HEK293 (cell line): ENCODE data around the gene ATF6B.

Experiments used
- CTCF ChIA-PET: fragments of 350-600 bp; formaldehyde crosslinking; extraction: SDS; loops from one replicate; lab custom pipeline; 2021; ENCODE audit warnings: antibody characterized with exemption; lab: Yijun Ruan, JAX
- POLR2A ChIA-PET: fragments of 300-600 bp; formaldehyde crosslinking; extraction: SDS; loops from one replicate; lab custom pipeline; 2020; ENCODE audit warnings: antibody characterized with exemption, inconsistent platforms; lab: Yijun Ruan, JAX
- H3K27ac ChIP-seq: fragments of 200-500 bp; sonication (Bioruptor generic); 2 replicates; pipeline ENCODE4 v1.5.1; 2014; ENCODE audit warnings: low read depth, low read length, control low read depth, inconsistent platforms; ENCODE audit errors: extremely low read depth
- H3K36me3 ChIP-seq, 2 experiments: fragments of 200-500 bp in 1 of 2; sonication (Bioruptor generic) in 1 of 2; 1 replicate in 1 of 2; 2 replicates in 1 of 2; pipeline ENCODE4 v1.5.1; 2014 to 2017; ENCODE audit warnings: inconsistent platforms in 2 of 2, low read length in 2 of 2; ENCODE audit not compliant: control insufficient read depth in 2 of 2, insufficient read depth in 1 of 2
- H3K4me1 ChIP-seq: fragments of 200-500 bp; sonication (Bioruptor generic); 2 replicates; pipeline ENCODE4 v1.5.1; 2014; ENCODE audit warnings: mild to moderate bottlenecking, low read length, inconsistent platforms; ENCODE audit not compliant: control insufficient read depth, insufficient read depth
- H3K4me3 ChIP-seq: 2 replicates; pipeline ENCODE4 v1.5.1; 2011; ENCODE audit warnings: low read depth, mild to moderate bottlenecking, control low read depth, low read length, moderate library complexity
- H3K9me3 ChIP-seq: fragments of 200-500 bp; sonication (Bioruptor generic); 2 replicates; pipeline ENCODE4 v1.5.1; 2014; ENCODE audit warnings: low read depth, low read length, inconsistent platforms; ENCODE audit not compliant: control insufficient read depth, insufficient read depth
- HIC1 ChIP-seq: fragments of 450-650 bp; formaldehyde crosslinking; IDR thresholded peaks from 2 replicates; pipeline ENCODE4 v1.5.1; 2016; ENCODE audit warnings: missing biosample characterization, missing genetic modification characterization
- SP3 ChIP-seq: fragments of 450-650 bp; formaldehyde crosslinking; IDR thresholded peaks from 2 replicates; pipeline ENCODE4 v1.5.1; 2016; ENCODE audit warnings: missing biosample characterization, missing genetic modification characterization
- ZNF202 ChIP-seq: fragments of 450-650 bp; formaldehyde crosslinking; IDR thresholded peaks from 2 replicates; pipeline ENCODE4 v1.5.1; 2016; ENCODE audit warnings: missing biosample characterization, missing genetic modification characterization, borderline replicate concordance
- ZNF24 ChIP-seq: fragments of 450-650 bp; formaldehyde crosslinking; IDR thresholded peaks from 2 replicates; pipeline ENCODE4 v1.5.1; 2016; ENCODE audit warnings: missing biosample characterization, missing genetic modification characterization
- ZNF311 ChIP-seq: fragments of 450-650 bp; formaldehyde crosslinking; IDR thresholded peaks from 2 replicates; pipeline ENCODE4 v1.5.1; 2017; ENCODE audit warnings: missing biosample characterization, missing genetic modification characterization, borderline replicate concordance
- ZNF544 ChIP-seq: fragments of 450-650 bp; formaldehyde crosslinking; IDR thresholded peaks from 2 replicates; pipeline ENCODE4 v1.5.0; 2017; ENCODE audit warnings: missing biosample characterization, missing genetic modification characterization
- ZNF548 ChIP-seq: fragments of 450-650 bp; formaldehyde crosslinking; IDR thresholded peaks from 2 replicates; pipeline ENCODE4 v1.5.1; 2016; ENCODE audit warnings: missing biosample characterization, missing genetic modification characterization
- ZNF600 ChIP-seq: fragments of 450-650 bp; formaldehyde crosslinking; IDR thresholded peaks from 2 replicates; pipeline ENCODE4 v1.5.1; 2016; ENCODE audit warnings: missing biosample characterization, missing genetic modification characterization
- ZNF610 ChIP-seq: fragments of 450-650 bp; formaldehyde crosslinking; IDR thresholded peaks from 2 replicates; pipeline ENCODE4 v1.5.1; 2016; ENCODE audit warnings: missing biosample characterization, missing genetic modification characterization, borderline replicate concordance
- ZNF629 ChIP-seq: fragments of 450-650 bp; formaldehyde crosslinking; IDR thresholded peaks from 2 replicates; pipeline ENCODE4 v1.5.1; 2017; ENCODE audit warnings: missing biosample characterization, missing genetic modification characterization
- ZNF654 ChIP-seq: fragments of 450-650 bp; formaldehyde crosslinking; IDR thresholded peaks from 2 replicates; pipeline ENCODE4 v1.5.1; 2016; ENCODE audit warnings: low read depth, missing biosample characterization, missing genetic modification characterization
- ZNF776 ChIP-seq: fragments of 450-650 bp; formaldehyde crosslinking; IDR thresholded peaks from 2 replicates; pipeline ENCODE4 v1.5.0; 2017; ENCODE audit warnings: missing biosample characterization, missing genetic modification characterization, borderline replicate concordance
- TF ChIP-seq, protein P1 (sequence below): fragments of 450-650 bp; formaldehyde crosslinking; IDR thresholded peaks from 2 replicates; pipeline ENCODE4 v1.5.1; 2017; ENCODE audit warnings: missing biosample characterization, missing genetic modification characterization
- TF ChIP-seq, protein P2 (sequence below): fragments of 450-650 bp; IDR thresholded peaks from 2 replicates; pipeline ENCODE4 v1.5.1; 2018; ENCODE audit warnings: missing biosample characterization, mild to moderate bottlenecking, missing genetic modification characterization

ATF6B gene

DNA sequence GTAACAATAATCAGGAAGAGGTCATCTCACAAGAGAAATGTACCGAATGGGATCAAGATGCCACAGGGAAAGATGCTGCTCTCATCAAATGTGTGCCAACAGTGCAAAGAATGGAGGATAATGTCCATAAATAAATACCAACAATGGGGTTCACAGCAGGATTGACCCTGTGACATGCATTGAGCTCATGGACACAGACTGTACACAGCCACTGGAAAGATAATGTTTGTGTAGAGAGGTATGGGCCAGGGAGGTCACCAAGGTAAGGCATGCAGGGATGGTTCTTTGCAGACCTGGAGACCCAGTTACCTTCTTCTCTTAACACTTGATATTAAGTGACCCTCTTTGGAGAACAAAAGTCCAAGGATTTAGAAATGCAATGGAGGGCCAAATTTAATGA is 46.4 kb upstream of the ATF6B start (continued):
- TF ChIP-seq SP3 (tag by site-specific recombination), result no peak
- no peak for TF ChIP-seq ZNF629 (tag by site-specific recombination)
- TF ChIP-seq ZNF202 (tag by site-specific recombination), result no peak
- TF ChIP-seq, all 188 proteins: peak for 0

DNA sequence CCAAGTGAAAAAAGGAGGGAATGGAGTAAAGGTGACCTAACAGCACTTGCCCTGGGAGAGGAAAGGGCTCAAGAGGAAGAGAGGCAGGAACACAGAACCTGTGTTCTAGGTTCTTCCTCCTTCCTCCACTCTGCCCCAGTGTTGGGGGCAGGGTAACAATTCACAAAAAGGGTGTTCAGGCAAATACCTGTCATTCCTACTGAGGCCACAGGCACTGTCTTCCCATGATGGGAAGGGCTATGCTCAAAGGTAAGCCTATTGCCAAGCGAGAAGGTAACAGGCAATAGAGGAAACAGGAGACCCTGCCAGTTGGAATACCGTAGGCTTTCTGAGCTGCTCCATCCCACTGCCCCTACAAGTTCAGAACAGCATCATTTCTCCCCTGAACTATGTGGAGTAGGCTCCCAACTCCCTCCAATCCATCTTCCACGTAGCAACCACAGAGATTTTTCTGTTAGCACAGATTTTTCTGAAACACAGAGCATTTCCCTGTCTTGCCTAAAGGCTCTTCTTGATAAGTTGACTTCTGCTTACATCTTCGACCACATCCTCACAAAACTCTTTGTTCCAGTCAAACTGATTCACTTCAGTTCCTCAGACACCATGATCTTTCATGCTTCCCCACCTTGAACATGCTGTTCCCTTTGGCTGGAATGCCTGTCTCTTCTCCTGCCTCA is 45.1 kb upstream of the ATF6B start:
- Histone ChIP-seq H3K4me1 (peaks cover 7% of the 10 kb centered on the region), H3K4me3 (no peak overlapping the region)
- POLR2A ChIA-PET, result no interaction called here
- CTCF ChIA-PET, result interaction anchor here (0.7 to 1.0 kb wide), 2 partner anchors 32 to 56 kb away, joined by 3 to 5 read pairs; no protein-coding TSS in a partner anchor
- TF ChIP-seq ZNF24 (tag by site-specific recombination) (no peak), ZNF600 (tag by site-specific recombination) (0 out of 2 replicates have a peak, but pooled peaks have one; percentile 12)
- TF ChIP-seq, all 188 proteins: peak for 1
- peaks cover 15 to 42% of the 10 kb centered on the region in 2 experiments; a peak in 2 of 3 replicates for H3K36me3 ChIP-seq
- H3K9me3 ChIP-seq, result no peaks in the 10 kb centered on the region
- no peak overlapping the region for H3K27ac ChIP-seq

- no peak overlapping the region for H3K4me3 ChIP-seq
- no peaks in the 10 kb centered on the region for H3K9me3 ChIP-seq
- H3K36me3 ChIP-seq, result peaks cover 15 to 62% of the 10 kb centered on the region in 2 experiments; a peak in 2 of 3 replicates
- ChIA-PET POLR2A (interaction anchor here (0.6 kb wide), 1 partner anchor 41 kb away, joined by 5 read pairs; no protein-coding TSS in a partner anchor), CTCF (no interaction called here)
- H3K4me1 ChIP-seq, result peaks cover 1% of the 10 kb centered on the region
- TF ChIP-seq ZNF548 (tag by site-specific recombination) (no peak), ZNF610 (tag by site-specific recombination) (no peak), ZNF544 (no peak), ZNF311 (no peak), ZNF654 (tag by site-specific recombination) (no peak), ZNF776 (tag by site-specific recombination) (no peak)
- TF ChIP-seq, protein P1, sequence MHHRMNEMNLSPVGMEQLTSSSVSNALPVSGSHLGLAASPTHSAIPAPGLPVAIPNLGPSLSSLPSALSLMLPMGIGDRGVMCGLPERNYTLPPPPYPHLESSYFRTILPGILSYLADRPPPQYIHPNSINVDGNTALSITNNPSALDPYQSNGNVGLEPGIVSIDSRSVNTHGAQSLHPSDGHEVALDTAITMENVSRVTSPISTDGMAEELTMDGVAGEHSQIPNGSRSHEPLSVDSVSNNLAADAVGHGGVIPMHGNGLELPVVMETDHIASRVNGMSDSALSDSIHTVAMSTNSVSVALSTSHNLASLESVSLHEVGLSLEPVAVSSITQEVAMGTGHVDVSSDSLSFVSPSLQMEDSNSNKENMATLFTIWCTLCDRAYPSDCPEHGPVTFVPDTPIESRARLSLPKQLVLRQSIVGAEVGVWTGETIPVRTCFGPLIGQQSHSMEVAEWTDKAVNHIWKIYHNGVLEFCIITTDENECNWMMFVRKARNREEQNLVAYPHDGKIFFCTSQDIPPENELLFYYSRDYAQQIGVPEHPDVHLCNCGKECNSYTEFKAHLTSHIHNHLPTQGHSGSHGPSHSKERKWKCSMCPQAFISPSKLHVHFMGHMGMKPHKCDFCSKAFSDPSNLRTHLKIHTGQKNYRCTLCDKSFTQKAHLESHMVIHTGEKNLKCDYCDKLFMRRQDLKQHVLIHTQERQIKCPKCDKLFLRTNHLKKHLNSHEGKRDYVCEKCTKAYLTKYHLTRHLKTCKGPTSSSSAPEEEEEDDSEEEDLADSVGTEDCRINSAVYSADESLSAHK (tag by site-specific recombination), result no peak
- no peak overlapping the region for H3K27ac ChIP-seq
Observed at GRCh38 chr6:32171234-32171633, 43.2 kb upstream of the ATF6B start.

- Histone ChIP-seq H3K4me1 (no peaks in the 10 kb centered on the region; the same call in 1 of the 2 replicates), H3K36me3 (peaks cover 15 to 69% of the 10 kb centered on the region in 2 experiments; a peak in 2 of 3 replicates), H3K27ac (no peak overlapping the region), H3K9me3 (no peaks in the 10 kb centered on the region), H3K4me3 (no peak overlapping the region)
- ChIA-PET POLR2A (interaction anchor here (1.9 to 2.0 kb wide), 2 partner anchors 20 to 42 kb away, joined by 6 to 9 read pairs; partner anchors contain the start of genes ATF6B and PBX2), CTCF (interaction anchor here (1.0 to 1.1 kb wide), 2 partner anchors 25 to 53 kb away, joined by 3 read pairs; no protein-coding TSS in a partner anchor)
- TF ChIP-seq, protein P2, sequence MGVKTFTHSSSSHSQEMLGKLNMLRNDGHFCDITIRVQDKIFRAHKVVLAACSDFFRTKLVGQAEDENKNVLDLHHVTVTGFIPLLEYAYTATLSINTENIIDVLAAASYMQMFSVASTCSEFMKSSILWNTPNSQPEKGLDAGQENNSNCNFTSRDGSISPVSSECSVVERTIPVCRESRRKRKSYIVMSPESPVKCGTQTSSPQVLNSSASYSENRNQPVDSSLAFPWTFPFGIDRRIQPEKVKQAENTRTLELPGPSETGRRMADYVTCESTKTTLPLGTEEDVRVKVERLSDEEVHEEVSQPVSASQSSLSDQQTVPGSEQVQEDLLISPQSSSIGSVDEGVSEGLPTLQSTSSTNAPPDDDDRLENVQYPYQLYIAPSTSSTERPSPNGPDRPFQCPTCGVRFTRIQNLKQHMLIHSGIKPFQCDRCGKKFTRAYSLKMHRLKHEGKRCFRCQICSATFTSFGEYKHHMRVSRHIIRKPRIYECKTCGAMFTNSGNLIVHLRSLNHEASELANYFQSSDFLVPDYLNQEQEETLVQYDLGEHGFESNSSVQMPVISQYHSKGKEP, result no peak
- peak; percentile 21; the same call in 1 of the 2 replicates for TF ChIP-seq HIC1 (tag by site-specific recombination)
Observed at GRCh38 chr6:32170294-32170693, 42.2 kb upstream of the ATF6B start.
